AG20443 (cell line): ENCODE results near the gene MS4A3.
"Not testable (repeated sequence)": the region's sequence is repeated elsewhere in the genome, so short reads cannot be mapped to it uniquely, and the experiment has no call there.

Experiments used
- DNase-seq: peaks from one replicate; pipeline ENCODE4 v3.0.0; 2012; ENCODE audit warnings: low spot score, mixed read lengths

Gene MS4A3

GRCh38 chr11:60095477-60096120, 39.1 kb downstream of the MS4A3 start:
- DNase-seq = no peak

DNA sequence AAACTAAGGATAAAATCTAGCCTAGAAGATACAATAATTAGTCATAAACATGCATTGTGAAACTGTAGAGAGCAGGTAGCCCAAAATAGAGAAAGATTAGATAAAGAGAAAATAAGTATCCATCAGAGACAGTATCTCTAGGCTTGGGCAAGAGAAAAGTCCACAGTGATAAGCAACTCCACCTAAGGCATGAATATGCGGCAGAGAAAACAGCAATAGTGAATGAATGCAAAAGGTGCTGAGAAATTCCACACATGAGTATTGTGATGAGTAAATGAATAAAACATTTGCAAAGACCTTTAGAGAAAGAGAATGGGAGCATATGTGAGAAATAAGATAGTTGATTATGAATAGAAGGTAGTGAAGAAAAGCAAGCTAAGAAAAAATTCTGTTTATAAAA, 40.7 kb downstream of the MS4A3 start:
- no peak for DNase-seq

GRCh38 chr11:60098508-60098907, 42.0 kb downstream of the MS4A3 start:
- no peak for DNase-seq

GRCh38 chr11:60100516-60100915, 44.1 kb downstream of the MS4A3 start:
- DNase-seq = no peak

DNA sequence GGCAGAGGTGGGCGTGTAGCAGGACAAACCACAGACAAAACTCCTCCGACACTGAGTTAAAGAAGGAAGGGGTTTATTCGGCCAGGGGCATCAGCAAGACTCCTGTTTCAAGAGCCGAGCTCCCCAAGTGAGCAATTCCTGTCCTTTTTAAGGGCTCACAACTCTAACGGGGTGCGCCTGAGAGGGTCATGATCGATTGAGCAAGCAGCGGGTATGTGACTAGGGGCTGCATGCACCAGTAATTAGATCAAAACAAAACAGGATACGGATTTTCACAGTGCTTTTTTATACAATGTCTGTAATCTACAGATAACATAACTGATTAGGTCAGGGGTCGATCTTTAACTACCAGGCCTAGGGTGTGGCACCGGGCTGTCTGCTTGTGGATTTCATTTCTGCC, 44.9 kb downstream of the MS4A3 start:
- not testable (repeated sequence) for DNase-seq

DNA sequence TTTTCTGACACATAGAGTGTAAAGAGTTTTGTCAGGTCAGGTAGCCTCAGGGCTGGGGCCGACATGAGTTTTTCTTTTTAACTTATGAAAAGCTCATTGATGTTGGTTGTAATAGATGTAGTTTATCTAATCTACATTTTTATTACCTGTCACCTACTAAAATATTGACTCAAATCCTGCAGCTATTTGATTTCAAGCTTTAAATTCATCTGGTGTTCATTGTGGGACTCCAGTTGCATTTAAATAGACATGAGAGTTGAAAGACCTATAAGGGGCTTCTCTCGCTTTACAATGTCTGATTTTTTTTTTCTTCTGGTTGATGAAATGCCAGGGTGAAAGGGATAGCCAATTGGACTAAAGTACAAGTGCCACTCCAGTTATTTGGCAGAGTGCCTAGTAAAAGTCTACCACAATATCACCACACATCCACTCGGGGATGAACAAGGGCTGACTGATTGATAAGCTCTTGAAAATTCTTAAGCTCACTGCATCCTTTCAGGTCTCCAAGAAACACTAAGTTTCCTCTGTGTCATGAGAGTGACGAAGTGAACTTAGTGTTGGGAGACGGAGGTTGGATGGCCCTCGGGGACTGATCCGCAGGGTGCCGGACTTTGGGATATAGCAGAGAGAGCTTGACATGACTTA, 48.1 kb downstream of the MS4A3 start:
- DNase-seq = not testable (repeated sequence)

DNA sequence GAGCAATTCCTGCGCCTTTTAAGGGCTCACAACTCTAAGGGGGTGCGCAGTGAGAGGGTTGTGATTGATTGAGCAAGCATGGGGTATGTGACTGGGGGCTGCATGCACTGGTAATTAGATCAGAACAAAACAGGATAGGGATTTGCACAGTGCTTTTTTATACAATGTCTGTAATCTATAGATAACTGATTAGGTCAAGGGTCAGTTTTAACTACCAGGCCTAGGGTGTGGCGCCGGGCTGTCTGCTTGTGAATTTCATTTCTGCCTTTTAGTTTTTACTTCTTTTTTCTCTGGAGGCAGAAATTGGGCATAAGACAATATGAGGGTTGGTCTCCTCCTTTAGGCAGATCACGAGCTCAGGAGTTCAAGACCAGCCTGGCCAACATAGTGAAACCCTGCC, 52.2 kb downstream of the MS4A3 start:
- not testable (repeated sequence) for DNase-seq

DNA sequence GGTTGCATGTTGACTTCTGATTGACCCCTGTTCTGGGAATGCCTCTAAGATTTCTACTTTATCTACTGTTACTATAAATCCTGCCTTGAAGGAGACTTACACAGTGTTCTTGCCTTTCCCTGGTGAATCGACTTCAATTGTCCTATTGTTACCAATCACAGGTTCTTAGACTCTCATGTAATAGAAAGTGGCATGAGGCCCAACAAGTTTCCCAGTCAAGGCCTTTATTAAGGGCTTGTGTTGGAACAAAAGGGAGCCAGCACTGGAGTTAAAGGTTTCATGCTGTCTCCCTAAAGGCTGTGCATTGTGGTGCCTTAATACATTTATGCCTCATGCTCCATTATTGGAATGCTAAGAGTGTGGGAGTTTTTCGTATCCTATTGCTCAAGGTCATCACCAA, 55.3 kb downstream of the MS4A3 start:
- DNase-seq = no peak

- no peak for DNase-seq
Measured at GRCh38 chr11:60116996-60117790, 60.7 kb downstream of the MS4A3 start.

GRCh38 chr11:60118338-60118737, 61.9 kb downstream of the MS4A3 start:
- DNase-seq = no peak

GRCh38 chr11:60119710-60120109, 63.2 kb downstream of the MS4A3 start:
- no peak for DNase-seq
